Activated T-cell treated with anti-CD3 and anti-CD28 coated beads, Interleukin-2, amount 50 U/mL, for 1 hour (primary cell): ENCODE results near the gene SULT1B1.

Experiments
- DNase-seq: peaks from one replicate; pipeline ENCODE4 v3.0.0-alpha.2; 2020

The SULT1B1 gene

GRCh38 chr4:69684804-69685203, 75.6 kb downstream of the SULT1B1 start:
- DNase-seq = no peak
